Measurements from ENCODE around the gene KISS1. TPM values are rescaled to one million over a fixed set of nuclear protein-coding genes. Genes with fewer than 3 reads are reported as not detected.

Gene KISS1
- polyA plus RNA-seq, 1 of the 3 experiments (the other 2 are of a cell fraction) = 0.10 TPM

DNA sequence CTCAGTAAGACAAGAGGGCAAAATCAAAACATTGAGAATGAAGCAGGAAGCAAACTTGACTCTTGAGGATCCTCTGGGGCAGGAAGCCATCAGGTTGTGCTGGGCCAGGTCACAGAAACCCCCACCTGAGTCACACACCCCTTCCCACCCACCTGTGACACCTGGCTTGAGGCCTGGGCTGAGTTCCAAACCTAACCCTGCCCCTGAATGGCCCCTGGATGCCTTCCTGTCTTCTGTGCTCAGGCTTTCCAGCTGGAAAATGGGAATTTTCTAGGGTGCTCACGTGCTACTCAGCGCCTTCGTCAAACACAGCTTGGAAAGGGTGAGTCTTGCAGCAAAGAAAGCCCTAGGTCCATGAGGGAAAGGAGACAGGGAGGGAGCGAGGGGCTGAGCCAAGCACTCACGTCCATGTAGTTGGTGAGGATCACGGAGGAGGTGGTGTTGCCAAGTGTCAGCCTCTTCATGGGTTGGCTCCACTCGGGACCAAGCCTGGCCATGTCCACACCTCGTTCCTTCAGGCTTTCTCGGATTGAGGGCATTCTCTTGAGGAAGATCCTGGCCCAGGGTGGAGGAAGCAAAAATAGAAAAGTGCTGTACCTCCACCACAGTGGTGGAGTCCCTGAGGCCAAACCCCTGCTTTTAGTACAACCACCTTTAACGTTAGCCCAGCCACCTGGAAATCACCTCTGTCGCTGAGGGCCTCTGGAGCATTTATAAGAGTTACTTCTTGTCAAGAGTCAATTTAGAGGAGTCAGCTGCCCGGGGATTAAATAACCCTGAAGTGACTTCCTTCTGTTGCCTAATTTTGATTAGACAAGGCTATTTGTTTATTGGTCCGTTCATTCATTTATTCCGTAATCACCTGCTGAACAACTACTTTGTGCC lies 34.4 kb downstream of the KISS1 start:
- no peaks in the 10 kb centered on the region; a peak in 1 of 4 replicates for H3K4me1 ChIP-seq (ENCODE audit: control insufficient read depth in 1 of 2, insufficient read depth in 2 of 2, low read depth in 1 of 2, low read length in 1 of 2)
- H3K4me3 ChIP-seq (ENCODE audit: low read depth in 2 of 2, low read length in 1 of 2) = no peak overlapping the region
- DNase-seq = no peak
- no peak overlapping the region for H3K9ac ChIP-seq
- TF ChIP-seq PBX3 (IDR thresholded peaks at IDR 0.05) = no peak
- no peak for TF ChIP-seq GABPA (IDR thresholded peaks at IDR 0.05; ENCODE audit: low read depth)
- TF ChIP-seq RCOR1 (IDR thresholded peaks at IDR 0.05; ENCODE audit: low read length) = no peak
- TF ChIP-seq FOXJ3 (CRISPR knock-in tag; IDR thresholded peaks at IDR 0.05) = no peak
- TF ChIP-seq REST (IDR thresholded peaks at IDR 0.05; ENCODE audit: low read depth, low read length) = no peak
- TF ChIP-seq, protein P1, sequence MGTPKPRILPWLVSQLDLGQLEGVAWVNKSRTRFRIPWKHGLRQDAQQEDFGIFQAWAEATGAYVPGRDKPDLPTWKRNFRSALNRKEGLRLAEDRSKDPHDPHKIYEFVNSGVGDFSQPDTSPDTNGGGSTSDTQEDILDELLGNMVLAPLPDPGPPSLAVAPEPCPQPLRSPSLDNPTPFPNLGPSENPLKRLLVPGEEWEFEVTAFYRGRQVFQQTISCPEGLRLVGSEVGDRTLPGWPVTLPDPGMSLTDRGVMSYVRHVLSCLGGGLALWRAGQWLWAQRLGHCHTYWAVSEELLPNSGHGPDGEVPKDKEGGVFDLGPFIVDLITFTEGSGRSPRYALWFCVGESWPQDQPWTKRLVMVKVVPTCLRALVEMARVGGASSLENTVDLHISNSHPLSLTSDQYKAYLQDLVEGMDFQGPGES (IDR thresholded peaks at IDR 0.05; ENCODE audit: low read depth, low read length) = no peak
- no peak for TF ChIP-seq TCF12 (IDR thresholded peaks at IDR 0.05)
- TF ChIP-seq JUND (IDR thresholded peaks at IDR 0.05) = no peak
- TF ChIP-seq, protein P2, sequence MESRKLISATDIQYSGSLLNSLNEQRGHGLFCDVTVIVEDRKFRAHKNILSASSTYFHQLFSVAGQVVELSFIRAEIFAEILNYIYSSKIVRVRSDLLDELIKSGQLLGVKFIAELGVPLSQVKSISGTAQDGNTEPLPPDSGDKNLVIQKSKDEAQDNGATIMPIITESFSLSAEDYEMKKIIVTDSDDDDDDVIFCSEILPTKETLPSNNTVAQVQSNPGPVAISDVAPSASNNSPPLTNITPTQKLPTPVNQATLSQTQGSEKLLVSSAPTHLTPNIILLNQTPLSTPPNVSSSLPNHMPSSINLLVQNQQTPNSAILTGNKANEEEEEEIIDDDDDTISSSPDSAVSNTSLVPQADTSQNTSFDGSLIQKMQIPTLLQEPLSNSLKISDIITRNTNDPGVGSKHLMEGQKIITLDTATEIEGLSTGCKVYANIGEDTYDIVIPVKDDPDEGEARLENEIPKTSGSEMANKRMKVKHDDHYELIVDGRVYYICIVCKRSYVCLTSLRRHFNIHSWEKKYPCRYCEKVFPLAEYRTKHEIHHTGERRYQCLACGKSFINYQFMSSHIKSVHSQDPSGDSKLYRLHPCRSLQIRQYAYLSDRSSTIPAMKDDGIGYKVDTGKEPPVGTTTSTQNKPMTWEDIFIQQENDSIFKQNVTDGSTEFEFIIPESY (IDR thresholded peaks at IDR 0.05; ENCODE audit: borderline replicate concordance, low read depth) = no peak
- no peak for TF ChIP-seq EZH2phosphoT487 (IDR thresholded peaks at IDR 0.05; ENCODE audit: borderline replicate concordance, low read depth)
- TF ChIP-seq ELF1 (IDR thresholded peaks at IDR 0.05) = no peak
- TF ChIP-seq USF1 (IDR thresholded peaks at IDR 0.05; ENCODE audit: borderline replicate concordance, low read depth) = no peak
- TF ChIP-seq FOSL2 (IDR thresholded peaks at IDR 0.05; ENCODE audit: borderline replicate concordance, low read depth) = no peak
- TF ChIP-seq TEAD4 (IDR thresholded peaks at IDR 0.05; ENCODE audit: borderline replicate concordance, insufficient read depth) = no peak
- TF ChIP-seq TAF1 (IDR thresholded peaks at IDR 0.05; ENCODE audit: borderline replicate concordance, low read depth, low read length) = no peak
- TF ChIP-seq SIN3A (IDR thresholded peaks at IDR 0.05; ENCODE audit: borderline replicate concordance, low read depth, low read length) = no peak
- no peak overlapping the region for H3K27ac ChIP-seq (ENCODE audit: low read depth in 2 of 2, low read length in 1 of 2)
- no peaks in the 10 kb centered on the region for H3K9me2 ChIP-seq
- H3K79me2 ChIP-seq (ENCODE audit: insufficient read depth) = no peaks in the 10 kb centered on the region
- no peak overlapping the region for H3K4me2 ChIP-seq
- 55% methylated on average over 14 of the region's 14 CpGs for WGBS (ENCODE audit: low lambda C conversion rate)
- no peak overlapping the region for H2AFZ ChIP-seq (ENCODE audit: low read depth)
- ChIA-PET CTCF (interaction anchor here (0.6 to 20.5 kb wide), 59 partner anchors 10 to 494 kb away, joined by 3 to 302 read pairs (median 7); partner anchors contain the start of genes ETNK2, GOLT1A, KISS1 and PIK3C2B), POLR2A (no interaction called here)
- no peaks in the 10 kb centered on the region; the same call in 1 of the 2 replicates for H3K27me3 ChIP-seq (ENCODE audit: insufficient read depth)
- H3K9me3 ChIP-seq = no peaks in the 10 kb centered on the region
- H3F3A ChIP-seq (replicated peaks; ENCODE audit: insufficient read depth) = no peaks in the 10 kb centered on the region
- H4K20me1 ChIP-seq (ENCODE audit: insufficient read depth) = no peaks in the 10 kb centered on the region
- H3K36me3 ChIP-seq (replicated peaks in 1 of 2; ENCODE audit: control insufficient read depth in 1 of 2, insufficient read depth in 2 of 2, low read length in 1 of 2) = no peaks in the 10 kb centered on the region

Data from SK-N-SH (cell line).